GM12875 (cell line): ENCODE measurements around the gene STX8.
A peak's percentile ranks its signal among the peaks of the same experiment; 100 is the strongest.

ENCODE experiments used
- H3K4me3 ChIP-seq: one replicate; pipeline ENCODE4 v1.5.1; 2011; ENCODE audit warnings: low read depth, low read length, control low read depth
- CTCF ChIP-seq: IDR thresholded peaks from 2 replicates; pipeline ENCODE4 v1.5.1; 2011; ENCODE audit warnings: low read depth, mild to moderate bottlenecking, control low read depth, inconsistent platforms, low read length, moderate library complexity, borderline replicate concordance; ENCODE audit not compliant: insufficient read depth

Gene STX8

GRCh38 chr17:9406046-9406606 lies 169.5 kb downstream of the STX8 start:
- TF ChIP-seq CTCF, result no peak
- no peak overlapping the region for H3K4me3 ChIP-seq

- no peak for TF ChIP-seq CTCF
- H3K4me3 ChIP-seq, result no peak overlapping the region
Measured at GRCh38 chr17:9403257-9403656, 172.4 kb downstream of the STX8 start.

- H3K4me3 ChIP-seq, result no peak overlapping the region
- peak; percentile 51; the same call in 1 of the 2 replicates for TF ChIP-seq CTCF
Measured at GRCh38 chr17:9402590-9403199, 172.9 kb downstream of the STX8 start.

GRCh38 chr17:9401434-9401833 lies 174.2 kb downstream of the STX8 start:
- H3K4me3 ChIP-seq, result no peak overlapping the region
- no peak for TF ChIP-seq CTCF

- TF ChIP-seq CTCF, result no peak
Measured at GRCh38 chr17:9389111-9389527, 186.5 kb downstream of the STX8 start.

GRCh38 chr17:9386401-9386800 lies 189.2 kb downstream of the STX8 start:
- no peak overlapping the region for H3K4me3 ChIP-seq
- no peak for TF ChIP-seq CTCF

More at GRCh38 chr17:9389111-9389527, 186.5 kb downstream of the STX8 start:
- no peak overlapping the region for H3K4me3 ChIP-seq

GRCh38 chr17:9383826-9384225 lies 191.8 kb downstream of the STX8 start:
- TF ChIP-seq CTCF, result no peak
- no peak overlapping the region for H3K4me3 ChIP-seq
